SU-DHL-6 (cell line): ENCODE data around the gene MORN5.

Experiments used
- CTCF ChIP-seq: fragments of 200-600 bp; sonication (generic); IDR thresholded peaks from one replicate; pipeline ENCODE4 v1.5.1; 2017; ENCODE audit warnings: antibody characterized with exemption, mild to moderate bottlenecking, low read length, moderate library complexity; ENCODE audit not compliant: insufficient read depth, poor library complexity, severe bottlenecking
- EZH2phosphoT487 ChIP-seq: fragments of 200-600 bp; sonication (generic), shearing (Covaris generic); conservative IDR thresholded peaks from 2 replicates; pipeline ENCODE4 v1.6.1; 2018; ENCODE audit warnings: mild to moderate bottlenecking, antibody characterized with exemption, low read length, moderate library complexity, mixed read lengths

GRCh38 chr9:122201641-122202040 is 41.9 kb downstream of the MORN5 start:
- TF ChIP-seq CTCF (no peak), EZH2phosphoT487 (no peak)
